Lung (tissue), 12 donors: Measurements from ENCODE around the gene HEXD. TPM values are rescaled to one million over a fixed set of nuclear protein-coding genes. Genes with fewer than 3 reads are reported as not detected.

ENCODE experiments used
- ATAC-seq: fragments of 200-7000 bp; cut with Tn5 transposase; one replicate; pipeline ENCODE4 v1.9.1; 2020; ENCODE audit warnings: moderate number of reproducible peaks; ENCODE audit not compliant: insufficient read depth, low FRiP score
- DNase-seq, 3 donors: peaks; one replicate each; pipeline ENCODE4 v3.0.0-alpha.2; 2013 to 2017
- H3K27ac ChIP-seq, 2 donors: one replicate each; pipeline ENCODE4 v1.5.1; 2013; ENCODE audit warnings: mild to moderate bottlenecking in 2 of 2, moderate library complexity in 2 of 2, control low read depth in 1 of 2, inconsistent platforms in 1 of 2, low read depth in 1 of 2, low read length in 1 of 2
- H3K27me3 ChIP-seq, 3 donors: one replicate each; pipeline ENCODE4 v1.5.1; 2013; ENCODE audit warnings: low read length in 2 of 3; ENCODE audit not compliant: control insufficient read depth in 3 of 3, insufficient read depth in 3 of 3
- H3K36me3 ChIP-seq, 4 donors: one replicate each; pipeline ENCODE4 v1.5.1; 2013; ENCODE audit warnings: low read length in 4 of 4, mild to moderate bottlenecking in 1 of 4, moderate library complexity in 1 of 4; ENCODE audit not compliant: control insufficient read depth in 4 of 4, insufficient read depth in 4 of 4
- H3K4me1 ChIP-seq, 5 donors: one replicate each; pipeline ENCODE4 v1.5.1; 2013; ENCODE audit warnings: low read length in 5 of 5, mild to moderate bottlenecking in 2 of 5, moderate library complexity in 1 of 5; ENCODE audit not compliant: control insufficient read depth in 5 of 5, insufficient read depth in 5 of 5
- H3K4me3 ChIP-seq: one replicate; pipeline ENCODE4 v1.5.1; 2013; ENCODE audit warnings: mild to moderate bottlenecking, control low read depth, moderate library complexity
- H3K9ac ChIP-seq, 2 donors: one replicate each; pipeline ENCODE4 v1.5.1; 2013; ENCODE audit warnings: low read length in 2 of 2, control low read depth in 1 of 2; ENCODE audit not compliant: insufficient read depth in 1 of 2
- H3K9me3 ChIP-seq, 4 donors: one replicate each; pipeline ENCODE4 v1.5.1; 2013; ENCODE audit warnings: low read length in 3 of 4, mild to moderate bottlenecking in 1 of 4, moderate library complexity in 1 of 4; ENCODE audit not compliant: control insufficient read depth in 4 of 4, insufficient read depth in 3 of 4
- WGBS, 2 donors: extraction: QIAGEN DNeasy Blood & Tissue Kit; methylation state at CpG; one replicate each; pipeline ENCODE4 v1.1.7; 2013; 5-methylcytosine and 5-hydroxymethylcytosine counted together
- polyA plus RNA-seq, 2 donors: library from polyadenylated mRNA; stranded (reverse); fragments of 200-250 nt; gene quantifications; one replicate each; pipeline ENCODE4 v1.2.1, GENCODE V29; 2013
- total RNA-seq, 2 donors: library from RNA; depleted of rRNA in 1 of 2; stranded (reverse); fragments of >200 nt in 1 of 2; gene quantifications; one replicate each; pipeline ENCODE4 v1.2.1, GENCODE V29; 2014 to 2021
- TF ChIP-seq, protein P1 (sequence below): IDR thresholded peaks from 2 replicates; pipeline ENCODE4 v1.5.1; 2012; ENCODE audit warnings: mild to moderate bottlenecking; ENCODE audit errors: control extremely low read depth, extremely low read depth
- donor health status: control.
- donor health status: control.
- donor health status: Bipolar disorder and iron deficiency.
- donor health status: healthy.
- donor health status: DM: yes; HTN: yes; CAD: no.

Gene HEXD
- total and polyA plus RNA-seq, 4 donors: 28.4 to 57.3 (median 37.4) TPM

DNA sequence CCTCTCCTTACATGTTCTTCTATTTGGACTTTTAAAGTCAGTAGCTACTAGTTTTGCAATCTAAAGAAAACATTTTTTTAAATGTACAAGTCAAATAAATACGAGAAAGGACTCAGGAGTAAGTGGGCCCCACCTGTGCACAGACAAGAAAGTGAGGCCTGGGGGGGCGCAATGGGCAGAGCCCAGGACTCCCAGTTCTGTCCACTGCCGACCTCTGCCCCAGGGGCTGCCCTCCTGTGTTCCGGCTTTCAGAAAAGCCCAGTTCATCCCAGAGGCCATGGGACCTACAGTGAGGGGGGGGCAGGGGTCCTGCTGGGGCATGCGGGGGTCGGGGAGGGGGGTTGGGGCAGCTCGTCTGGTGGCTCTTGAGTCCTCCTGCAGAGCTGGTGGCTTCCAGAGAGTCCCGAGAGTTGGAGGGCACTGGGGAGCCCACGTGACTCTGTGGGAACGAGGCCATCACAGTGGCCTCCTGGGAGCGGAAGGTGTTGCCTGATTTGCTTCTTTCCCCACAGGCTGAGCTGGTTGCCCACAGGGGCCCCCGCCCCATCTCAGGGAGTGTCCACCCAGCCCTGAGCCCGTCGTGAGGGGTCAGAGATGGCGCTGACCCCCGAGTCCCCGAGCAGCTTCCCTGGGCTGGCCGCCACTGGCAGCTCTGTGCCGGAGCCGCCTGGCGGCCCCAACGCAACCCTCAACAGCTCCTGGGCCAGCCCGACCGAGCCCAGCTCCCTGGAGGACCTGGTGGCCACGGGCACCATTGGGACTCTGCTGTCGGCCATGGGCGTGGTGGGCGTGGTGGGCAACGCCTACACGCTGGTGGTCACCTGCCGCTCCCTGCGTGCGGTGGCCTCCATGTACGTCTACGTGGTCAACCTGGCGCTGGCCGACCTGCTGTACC lies 44.2 kb upstream of the HEXD start:
- Histone ChIP-seq H3K9ac (no peak overlapping the region), H3K27ac (no peak overlapping the region), H3K9me3 (peaks cover 0 to 7% (median 0%) of the 10 kb centered on the region in 4 donors), H3K4me3 (no peak overlapping the region), H3K36me3 (no peaks in the 10 kb centered on the region), H3K4me1 (peaks cover 0 to 18% (median 8%) of the 10 kb centered on the region in 5 donors), H3K27me3 (peaks cover 33 to 45% (median 44%) of the 10 kb centered on the region in 3 donors)
- ATAC-seq (no peak), DNase-seq (no peak)
- TF ChIP-seq, protein P1, sequence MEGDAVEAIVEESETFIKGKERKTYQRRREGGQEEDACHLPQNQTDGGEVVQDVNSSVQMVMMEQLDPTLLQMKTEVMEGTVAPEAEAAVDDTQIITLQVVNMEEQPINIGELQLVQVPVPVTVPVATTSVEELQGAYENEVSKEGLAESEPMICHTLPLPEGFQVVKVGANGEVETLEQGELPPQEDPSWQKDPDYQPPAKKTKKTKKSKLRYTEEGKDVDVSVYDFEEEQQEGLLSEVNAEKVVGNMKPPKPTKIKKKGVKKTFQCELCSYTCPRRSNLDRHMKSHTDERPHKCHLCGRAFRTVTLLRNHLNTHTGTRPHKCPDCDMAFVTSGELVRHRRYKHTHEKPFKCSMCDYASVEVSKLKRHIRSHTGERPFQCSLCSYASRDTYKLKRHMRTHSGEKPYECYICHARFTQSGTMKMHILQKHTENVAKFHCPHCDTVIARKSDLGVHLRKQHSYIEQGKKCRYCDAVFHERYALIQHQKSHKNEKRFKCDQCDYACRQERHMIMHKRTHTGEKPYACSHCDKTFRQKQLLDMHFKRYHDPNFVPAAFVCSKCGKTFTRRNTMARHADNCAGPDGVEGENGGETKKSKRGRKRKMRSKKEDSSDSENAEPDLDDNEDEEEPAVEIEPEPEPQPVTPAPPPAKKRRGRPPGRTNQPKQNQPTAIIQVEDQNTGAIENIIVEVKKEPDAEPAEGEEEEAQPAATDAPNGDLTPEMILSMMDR: no peak
- 82 to 89% methylated on average over 37 of the region's 37 CpGs for WGBS, 2 donors

DNA sequence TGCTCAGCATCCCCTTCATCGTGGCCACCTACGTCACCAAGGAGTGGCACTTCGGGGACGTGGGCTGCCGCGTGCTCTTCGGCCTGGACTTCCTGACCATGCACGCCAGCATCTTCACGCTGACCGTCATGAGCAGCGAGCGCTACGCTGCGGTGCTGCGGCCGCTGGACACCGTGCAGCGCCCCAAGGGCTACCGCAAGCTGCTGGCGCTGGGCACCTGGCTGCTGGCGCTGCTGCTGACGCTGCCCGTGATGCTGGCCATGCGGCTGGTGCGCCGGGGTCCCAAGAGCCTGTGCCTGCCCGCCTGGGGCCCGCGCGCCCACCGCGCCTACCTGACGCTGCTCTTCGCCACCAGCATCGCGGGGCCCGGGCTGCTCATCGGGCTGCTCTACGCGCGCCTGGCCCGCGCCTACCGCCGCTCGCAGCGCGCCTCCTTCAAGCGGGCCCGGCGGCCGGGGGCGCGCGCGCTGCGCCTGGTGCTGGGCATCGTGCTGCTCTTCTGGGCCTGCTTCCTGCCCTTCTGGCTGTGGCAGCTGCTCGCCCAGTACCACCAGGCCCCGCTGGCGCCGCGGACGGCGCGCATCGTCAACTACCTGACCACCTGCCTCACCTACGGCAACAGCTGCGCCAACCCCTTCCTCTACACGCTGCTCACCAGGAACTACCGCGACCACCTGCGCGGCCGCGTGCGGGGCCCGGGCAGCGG lies 43.4 kb upstream of the HEXD start:
- no peak for DNase-seq

DNA sequence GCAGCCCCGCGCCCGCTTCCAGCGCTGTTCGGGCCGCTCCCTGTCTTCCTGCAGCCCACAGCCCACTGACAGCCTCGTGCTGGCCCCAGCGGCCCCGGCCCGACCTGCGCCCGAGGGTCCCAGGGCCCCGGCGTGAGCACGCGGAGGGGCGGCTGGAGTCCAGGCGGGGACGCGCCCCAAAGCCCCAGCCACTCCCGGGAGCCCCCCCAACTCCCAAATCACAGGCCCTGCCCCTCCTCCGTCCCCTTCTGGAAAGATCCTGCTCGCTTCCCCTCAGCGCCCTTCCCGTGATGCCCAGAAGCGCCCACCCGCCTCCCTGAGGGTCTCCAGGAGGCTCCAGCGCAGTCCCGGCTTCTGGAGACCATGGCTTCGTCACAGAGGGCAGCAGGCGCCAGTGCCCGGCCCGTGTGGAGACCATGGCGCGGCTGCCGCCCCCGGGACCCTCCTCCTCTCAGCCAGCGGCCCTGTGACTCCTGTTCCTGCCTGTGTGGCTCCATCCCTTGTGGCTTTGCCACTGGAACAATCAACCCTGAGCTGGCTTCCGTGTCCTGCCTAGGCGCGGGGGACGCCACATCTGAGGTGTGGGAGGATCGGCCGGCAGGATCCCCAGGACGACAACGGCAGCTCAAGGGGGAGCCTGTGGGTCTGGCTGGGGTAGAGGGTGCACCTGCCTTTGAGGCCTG lies 42.6 kb upstream of the HEXD start:
- TF ChIP-seq, protein P1: no peak
- Histone ChIP-seq H3K36me3 (no peaks in the 10 kb centered on the region), H3K4me3 (no peak overlapping the region), H3K27ac (no peak overlapping the region), H3K4me1 (peaks cover 0 to 15% (median 8%) of the 10 kb centered on the region in 5 donors), H3K9me3 (peaks cover 0 to 7% (median 0%) of the 10 kb centered on the region in 4 donors), H3K27me3 (peaks cover 33 to 52% (median 39%) of the 10 kb centered on the region in 3 donors), H3K9ac (no peak overlapping the region)
- ATAC-seq (no peak), DNase-seq (no peak)
- WGBS, 2 donors: 56 to 65% methylated on average over 45 to 46 of the region's 46 CpGs

More for the DNA sequence above, 43.4 kb upstream of the HEXD start:
- WGBS, 2 donors: 37 to 40% methylated on average over 61 to 79 of the region's 79 CpGs
- no peak overlapping the region for H3K9ac ChIP-seq
- peaks cover 0 to 7% (median 0%) of the 10 kb centered on the region in 4 donors for H3K9me3 ChIP-seq
- peaks cover 0 to 18% (median 8%) of the 10 kb centered on the region in 5 donors for H3K4me1 ChIP-seq
- no peak overlapping the region for H3K4me3 ChIP-seq
- ATAC-seq: no peak
- TF ChIP-seq, protein P1: no peak
- peaks cover 33 to 50% (median 42%) of the 10 kb centered on the region in 3 donors for H3K27me3 ChIP-seq
- H3K36me3 ChIP-seq: no peaks in the 10 kb centered on the region
- H3K27ac ChIP-seq: no peak overlapping the region
